ENCODE results near the gene SUCLG2.

Gene SUCLG2, protein sequence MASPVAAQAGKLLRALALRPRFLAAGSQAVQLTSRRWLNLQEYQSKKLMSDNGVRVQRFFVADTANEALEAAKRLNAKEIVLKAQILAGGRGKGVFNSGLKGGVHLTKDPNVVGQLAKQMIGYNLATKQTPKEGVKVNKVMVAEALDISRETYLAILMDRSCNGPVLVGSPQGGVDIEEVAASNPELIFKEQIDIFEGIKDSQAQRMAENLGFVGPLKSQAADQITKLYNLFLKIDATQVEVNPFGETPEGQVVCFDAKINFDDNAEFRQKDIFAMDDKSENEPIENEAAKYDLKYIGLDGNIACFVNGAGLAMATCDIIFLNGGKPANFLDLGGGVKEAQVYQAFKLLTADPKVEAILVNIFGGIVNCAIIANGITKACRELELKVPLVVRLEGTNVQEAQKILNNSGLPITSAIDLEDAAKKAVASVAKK

GRCh38 chr3:67654099-67654843 is at the start of gene SUCLG2:
SUCLG2 (minus strand) TSS chr3:67654612; CDS start chr3:67654586, 26 bp downstream.
- DNase-seq (ENCODE audit: low spot score) = peak; percentile 77

DNA sequence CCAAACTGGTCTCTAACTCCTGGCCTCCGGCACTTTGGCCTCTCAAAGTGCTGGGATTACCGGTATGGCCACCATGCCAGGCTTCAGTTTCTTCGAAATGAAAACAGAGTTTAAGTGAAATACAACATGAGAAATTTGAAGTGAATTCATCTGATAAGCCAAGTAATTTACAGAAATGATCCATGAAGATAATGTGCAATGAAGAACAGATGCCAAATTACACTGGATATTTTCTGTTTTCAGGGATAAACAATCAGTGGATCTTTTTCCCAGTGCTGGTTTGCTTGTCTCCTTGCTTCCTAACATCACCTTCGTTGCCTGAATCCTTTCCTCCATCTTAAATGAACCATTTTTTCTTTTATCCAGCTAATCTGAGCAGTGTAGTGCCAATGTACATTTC is 46.2 kb upstream of the SUCLG2 start:
- no peak for DNase-seq (ENCODE audit: low spot score)

GRCh38 chr3:67699882-67700281 is 45.5 kb upstream of the SUCLG2 start:
- no peak for DNase-seq (ENCODE audit: low spot score)

GRCh38 chr3:67692621-67693020 is 38.2 kb upstream of the SUCLG2 start:
- DNase-seq (ENCODE audit: low spot score) = no peak

DNA sequence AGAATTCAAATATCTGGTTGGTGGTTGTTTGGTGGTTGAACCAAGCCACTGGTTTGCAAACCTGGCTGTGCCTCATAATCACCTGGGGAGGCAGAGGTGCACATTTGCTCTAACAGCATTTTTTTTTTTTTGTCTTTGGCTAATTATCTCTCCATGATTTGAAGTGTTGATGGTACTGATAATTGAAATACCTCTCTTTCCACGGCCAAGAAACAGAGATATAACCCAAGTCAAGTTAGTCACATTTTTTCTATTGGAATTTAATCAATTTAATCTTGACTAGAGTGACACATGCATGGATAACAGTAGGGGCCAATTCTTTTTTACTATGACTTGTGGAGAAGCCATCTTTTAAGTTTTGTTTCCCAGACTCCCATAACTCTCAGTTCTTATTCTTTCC is 37.5 kb upstream of the SUCLG2 start:
- DNase-seq (ENCODE audit: low spot score) = no peak

DNA sequence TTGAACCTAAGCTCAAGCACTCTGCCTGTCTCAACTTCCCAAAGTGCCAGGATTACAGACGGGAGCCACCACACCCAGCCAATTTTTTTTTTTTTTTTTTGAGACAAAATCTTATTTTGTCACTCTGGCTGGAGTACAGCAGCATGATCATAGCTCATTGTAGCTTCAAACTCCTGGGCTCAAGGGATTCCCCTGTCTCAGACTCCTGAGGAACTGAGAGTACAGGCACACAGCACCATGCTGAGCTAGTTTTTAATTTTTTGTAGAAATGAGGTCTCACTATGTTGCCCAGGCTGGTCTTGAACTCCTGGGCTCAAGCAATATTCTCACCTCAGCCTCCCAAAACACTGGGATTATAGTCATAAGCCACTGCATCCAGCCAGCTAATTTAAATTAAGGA is 36.8 kb upstream of the SUCLG2 start:
- no peak for DNase-seq (ENCODE audit: low spot score)

DNA sequence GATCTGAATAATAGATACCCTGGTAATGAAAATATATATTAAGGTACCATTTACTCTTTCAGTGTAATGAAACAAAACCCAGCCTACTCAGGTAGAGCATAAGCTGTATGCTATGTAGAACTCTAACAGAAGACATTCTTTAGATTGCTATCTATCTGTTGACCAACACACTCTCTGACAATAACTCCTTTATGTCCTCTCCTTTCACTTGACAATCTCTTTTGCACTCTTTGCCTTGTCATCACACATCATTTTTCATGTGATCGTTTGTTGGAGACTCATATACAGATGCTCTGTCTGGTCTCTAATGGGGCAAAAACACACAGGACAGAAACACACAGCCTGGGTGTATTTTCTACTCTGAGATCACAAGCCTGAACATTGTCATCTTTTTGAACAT is 35.4 kb upstream of the SUCLG2 start:
- no peak for DNase-seq (ENCODE audit: low spot score)

- no peak for DNase-seq (ENCODE audit: low spot score)
These were observed 33.8 kb upstream of the SUCLG2 start for GRCh38 chr3:67688231-67688630.

GRCh38 chr3:67686069-67686468 is 31.7 kb upstream of the SUCLG2 start:
- DNase-seq (ENCODE audit: low spot score) = no peak

DNA sequence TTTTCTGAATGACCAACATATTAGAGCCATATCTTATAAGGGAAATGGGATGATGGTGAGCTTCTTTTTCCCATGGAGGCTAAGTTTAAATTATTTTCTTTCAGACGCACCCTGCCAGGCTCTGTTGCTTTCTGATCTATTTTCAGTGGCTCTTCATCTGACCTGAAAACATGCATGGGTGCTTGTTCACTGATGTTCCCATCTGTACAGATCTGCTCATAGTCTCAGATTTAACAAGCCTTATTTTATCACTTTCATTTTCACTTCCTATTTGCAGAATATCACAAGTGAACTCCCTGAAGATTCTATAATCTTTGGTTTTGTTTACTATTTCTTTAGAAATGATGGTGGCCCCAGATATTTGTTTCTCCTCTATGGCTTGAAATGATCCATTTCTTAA is 31.1 kb upstream of the SUCLG2 start:
- no peak for DNase-seq (ENCODE audit: low spot score)

GRCh38 chr3:67684211-67684610 is 29.8 kb upstream of the SUCLG2 start:
- no peak for DNase-seq (ENCODE audit: low spot score)

DNA sequence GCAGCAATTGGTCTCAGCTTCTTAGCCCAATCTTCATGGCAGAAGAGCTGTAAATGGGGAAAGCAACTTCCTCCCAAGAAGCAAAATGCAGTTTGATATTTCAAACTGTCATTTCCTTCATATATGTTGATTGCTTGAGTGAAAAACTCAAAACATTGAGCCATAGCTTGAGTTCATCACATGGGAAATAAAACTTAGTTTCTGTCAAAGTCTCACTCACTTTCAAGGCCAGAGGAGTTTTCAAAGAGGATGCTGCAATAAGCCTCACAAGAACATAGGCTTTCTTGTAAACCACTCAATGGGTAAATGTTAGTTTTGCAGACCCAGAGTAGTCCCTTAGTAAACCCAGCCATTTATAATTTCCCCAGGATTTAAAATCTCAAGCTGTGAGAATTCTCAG is 29.1 kb upstream of the SUCLG2 start:
- DNase-seq (ENCODE audit: low spot score) = no peak

- DNase-seq (ENCODE audit: low spot score) = no peak
These were observed 24.3 kb upstream of the SUCLG2 start for GRCh38 chr3:67678665-67679064.

- DNase-seq (ENCODE audit: low spot score) = no peak
These were observed 19.6 kb upstream of the SUCLG2 start for GRCh38 chr3:67674055-67674454.

DNA sequence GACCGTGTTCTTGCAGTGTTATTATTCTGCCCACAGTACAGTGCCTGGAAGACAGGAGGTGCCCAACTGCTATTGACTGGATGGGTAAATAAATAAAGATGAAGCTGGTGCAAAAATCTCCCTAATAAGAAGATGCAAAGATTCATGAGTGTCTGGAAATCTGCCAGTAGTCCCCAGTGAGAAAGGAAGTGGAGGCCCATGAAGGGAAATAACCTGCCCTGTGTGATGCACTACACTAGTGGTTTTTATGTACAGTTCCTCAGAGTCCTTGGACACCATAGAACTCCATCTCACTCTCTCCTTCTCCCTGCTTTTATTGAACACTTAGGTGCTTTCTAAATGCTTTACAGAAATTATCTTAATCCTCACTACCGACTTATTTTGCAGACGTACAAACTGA is 8.3 kb upstream of the SUCLG2 start:
- peak; percentile 36 for DNase-seq (ENCODE audit: low spot score)

- no peak for DNase-seq (ENCODE audit: low spot score)
These were observed 6.7 kb upstream of the SUCLG2 start for GRCh38 chr3:67661089-67661488.

GRCh38 chr3:67657192-67657591 is 2.8 kb upstream of the SUCLG2 start:
- no peak for DNase-seq (ENCODE audit: low spot score)

DNA sequence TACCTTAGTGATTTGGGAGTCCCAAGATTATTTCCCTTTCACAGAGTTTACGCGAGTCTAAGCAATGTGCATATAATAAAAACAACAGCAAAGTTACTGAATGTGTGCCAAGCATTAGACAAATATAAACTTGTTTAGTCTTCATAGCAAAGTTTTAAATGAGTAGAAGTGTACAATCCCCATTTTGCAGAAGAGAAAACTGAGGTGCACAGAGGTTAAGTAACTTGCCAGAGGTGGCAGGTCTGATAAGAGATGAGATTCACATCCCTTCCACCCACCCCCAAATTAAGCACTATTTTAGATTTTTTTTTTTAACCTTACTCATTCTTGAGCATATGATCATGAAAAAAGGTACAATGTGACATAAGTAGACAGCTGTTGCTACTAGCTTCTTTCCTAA is 2.2 kb upstream of the SUCLG2 start:
- DNase-seq (ENCODE audit: low spot score) = no peak

DNA sequence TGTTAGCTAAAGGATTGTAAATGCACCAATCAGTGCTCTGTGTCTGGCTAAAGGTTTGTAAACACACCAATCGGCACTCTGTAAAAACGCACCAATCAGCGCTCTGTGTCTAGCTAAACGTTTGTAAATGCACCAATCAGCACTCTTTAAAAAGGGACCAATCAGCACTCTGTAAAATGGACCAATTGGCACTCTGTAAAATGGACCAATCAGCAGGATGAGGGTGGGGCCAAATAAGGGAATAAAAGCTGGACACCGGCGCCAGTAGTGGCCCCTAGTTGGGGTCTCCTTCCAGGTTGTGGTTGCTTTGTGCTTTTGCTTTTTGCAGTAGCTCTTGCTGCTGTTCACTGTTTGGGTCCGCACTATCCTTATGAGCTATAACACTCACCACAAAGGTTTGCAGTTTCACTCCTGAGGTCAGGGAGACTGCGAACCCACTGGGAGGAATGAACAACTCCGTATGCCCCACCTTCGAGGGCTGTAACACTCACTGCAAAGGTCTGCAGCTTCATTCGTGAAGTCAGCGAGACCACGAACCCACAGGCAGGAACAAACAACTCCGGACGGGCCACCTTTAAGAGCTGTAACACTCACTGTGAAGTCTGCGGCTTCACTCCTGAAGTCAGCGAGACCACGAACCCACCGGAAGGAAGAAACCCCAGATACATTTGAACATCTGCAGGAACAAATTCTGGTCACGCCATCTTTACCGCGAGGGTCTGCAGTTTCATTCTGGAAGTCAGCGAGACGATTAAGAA is 1.1 kb upstream of the SUCLG2 start:
- peak; percentile 76 for DNase-seq (ENCODE audit: low spot score)

DNA sequence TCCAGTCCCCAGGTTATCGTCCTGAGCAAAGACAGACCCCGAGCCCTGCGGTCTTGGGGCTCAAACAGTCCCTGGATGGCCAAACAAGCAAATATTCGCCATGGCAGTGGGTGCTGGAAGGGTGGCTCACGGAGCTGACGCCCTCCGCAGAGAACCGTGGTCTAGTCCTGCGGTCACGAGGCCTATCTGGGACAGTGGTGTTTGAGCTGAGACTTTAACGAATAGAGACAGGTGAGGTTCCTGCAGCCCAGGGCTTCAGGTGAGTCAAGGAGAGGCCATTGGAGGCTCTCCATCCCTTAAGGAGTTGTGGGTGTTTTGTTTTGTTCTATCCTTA is 399 bp upstream of the SUCLG2 start:
- no peak for DNase-seq (ENCODE audit: low spot score)

DNA sequence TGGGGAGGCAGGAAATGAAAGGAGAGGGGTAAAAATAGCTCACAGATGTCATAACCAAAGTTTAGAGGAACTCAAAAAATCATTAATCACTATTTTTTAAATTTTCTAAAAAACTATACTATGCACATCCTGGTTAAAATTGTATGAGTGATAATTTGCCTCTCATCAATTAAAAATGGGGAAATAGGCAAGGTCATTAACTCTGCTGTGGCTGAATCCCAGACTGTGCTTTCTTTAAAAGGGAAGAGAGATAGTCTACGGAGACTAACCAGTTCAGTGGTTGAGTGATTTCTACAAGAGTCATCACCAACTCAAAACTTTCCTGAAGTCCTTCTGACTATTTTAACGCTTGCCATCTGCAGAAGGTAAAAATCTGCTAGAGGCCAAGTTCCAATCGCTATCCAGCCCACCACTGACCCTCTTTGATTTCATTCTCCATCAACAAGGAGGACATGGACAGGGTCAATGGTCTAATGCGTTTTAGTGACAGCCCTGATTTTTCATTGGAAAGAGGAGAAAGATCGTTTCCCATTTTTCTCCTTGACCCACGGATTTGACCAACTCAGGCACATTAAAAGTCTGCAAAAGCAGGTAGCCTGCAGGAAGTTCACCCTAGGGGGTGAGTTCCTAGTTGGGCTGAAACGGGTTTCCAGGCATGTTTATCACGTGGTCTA is 850 bp downstream of the SUCLG2 start:
- no peak for DNase-seq (ENCODE audit: low spot score)

GRCh38 chr3:67650084-67650483 is 4.3 kb downstream of the SUCLG2 start:
- DNase-seq (ENCODE audit: low spot score) = no peak
